HepG2 (cell line): Measurements from ENCODE around the gene HNRNPUL2. TPM values are rescaled to one million over a fixed set of nuclear protein-coding genes. Genes with fewer than 3 reads are reported as not detected.

Experiments used
- BORCS8-MEF2B ChIP-seq: sonication (generic); formaldehyde crosslinking; IDR thresholded peaks from 2 replicates; pipeline ENCODE4 v1.8.0; 2022; ENCODE audit warnings: mild to moderate bottlenecking, missing genetic modification reagents
- CHD2 ChIP-seq: IDR thresholded peaks from 2 replicates; pipeline ENCODE4 v1.6.1; 2011; ENCODE audit warnings: low read depth, low read length, improper control_type of control experiment
- CREB1 ChIP-seq, 2 experiments: fragments of 450-650 bp in 1 of 2; IDR thresholded peaks; 2 replicates each; pipeline ENCODE4 v1.6.1; 2016 to 2017; ENCODE audit warnings: control low read depth in 1 of 2, mild to moderate bottlenecking in 1 of 2, missing compliant biosample characterization in 1 of 2, missing genetic modification characterization in 1 of 2
- ELF4 ChIP-seq: sonication (generic); formaldehyde crosslinking; IDR thresholded peaks from 2 replicates; pipeline ENCODE4 v1.5.0; 2020; ENCODE audit warnings: missing genetic modification reagents, mild to moderate bottlenecking, moderate library complexity, borderline replicate concordance
- ELK4 ChIP-seq: sonication (generic); formaldehyde crosslinking; IDR thresholded peaks from 2 replicates; pipeline ENCODE4 v1.9.0; 2021; ENCODE audit warnings: missing genetic modification reagents, borderline replicate concordance
- HNF4G ChIP-seq, 2 experiments: sonication (generic) in 1 of 2; formaldehyde crosslinking in 1 of 2; IDR thresholded peaks; 2 replicates each; pipeline versions ENCODE4 v1.4.0 to v1.6.1; 2011 to 2020; ENCODE audit warnings: borderline replicate concordance in 2 of 2, low read depth in 2 of 2, mild to moderate bottlenecking in 2 of 2, low read length in 1 of 2, missing genetic modification reagents in 1 of 2, moderate library complexity in 1 of 2
- HOXA9 ChIP-seq: sonication (generic); formaldehyde crosslinking; IDR thresholded peaks from 2 replicates; pipeline ENCODE4 v1.8.1; 2022; ENCODE audit warnings: missing genetic modification reagents, mild to moderate bottlenecking, moderate library complexity, borderline replicate concordance
- MAFK ChIP-seq, 2 experiments: IDR thresholded peaks in 1 of 2; conservative IDR thresholded peaks in 1 of 2; 2 replicates each; pipeline ENCODE4 v1.6.1; 2011; ENCODE audit warnings: improper control_type of control experiment in 2 of 2, low read length in 2 of 2
- NR2F6 ChIP-seq, 2 experiments: IDR thresholded peaks; 2 replicates each; pipeline ENCODE4 v1.6.1; 2016; ENCODE audit warnings: antibody characterized with exemption in 1 of 2, mild to moderate bottlenecking in 1 of 2
- SETDB1 ChIP-seq: sonication (generic); formaldehyde crosslinking; IDR thresholded peaks from 2 replicates; pipeline ENCODE4 v1.5.1; 2020; ENCODE audit warnings: missing genetic modification reagents, mild to moderate bottlenecking, borderline replicate concordance
- SOX6 ChIP-seq, 2 experiments: fragments of 450-650 bp in 1 of 2; sonication (generic) in 1 of 2; formaldehyde crosslinking in 1 of 2; IDR thresholded peaks; 2 replicates each; pipeline versions ENCODE4 v1.4.0 to v1.6.1; 2017 to 2020; ENCODE audit warnings: antibody characterized with exemption in 1 of 2, mild to moderate bottlenecking in 1 of 2, missing genetic modification reagents in 1 of 2
- TAF1 ChIP-seq: sonication (generic); formaldehyde crosslinking; IDR thresholded peaks from 2 replicates; pipeline ENCODE4 v1.4.0; 2020; ENCODE audit warnings: missing genetic modification reagents
- TOPORS ChIP-seq: sonication (generic); formaldehyde crosslinking; IDR thresholded peaks from 2 replicates; pipeline ENCODE4 v1.8.0; 2023; ENCODE audit warnings: mild to moderate bottlenecking, missing genetic modification reagents
- USF2 ChIP-seq, 2 experiments: sonication (generic) in 1 of 2; formaldehyde crosslinking in 1 of 2; IDR thresholded peaks; 2 replicates each; pipeline versions ENCODE4 v1.5.1 to v1.6.1; 2011 to 2020; ENCODE audit warnings: borderline replicate concordance in 1 of 2, low read depth in 1 of 2, low read length in 1 of 2, mild to moderate bottlenecking in 1 of 2, missing genetic modification reagents in 1 of 2, moderate library complexity in 1 of 2
- ZBTB43 ChIP-seq: sonication (generic); formaldehyde crosslinking; conservative IDR thresholded peaks from 2 replicates; pipeline ENCODE4 v1.4.0; 2020; ENCODE audit warnings: missing genetic modification reagents
- ZBTB8A ChIP-seq: sonication (generic); formaldehyde crosslinking; IDR thresholded peaks from 2 replicates; pipeline ENCODE4 v1.4.0; 2020; ENCODE audit warnings: mild to moderate bottlenecking, low read depth, missing genetic modification reagents, borderline replicate concordance
- ZNF180 ChIP-seq: sonication (generic); formaldehyde crosslinking; IDR thresholded peaks from 2 replicates; pipeline ENCODE4 v1.4.0; 2020; ENCODE audit warnings: low read depth, missing genetic modification reagents, borderline replicate concordance
- ZNF20 ChIP-seq: sonication (generic); formaldehyde crosslinking; IDR thresholded peaks from 2 replicates; pipeline ENCODE4 v1.4.0; 2020; ENCODE audit warnings: mild to moderate bottlenecking, moderate library complexity, missing genetic modification reagents
- ZNF24 ChIP-seq: fragments of 450-650 bp; IDR thresholded peaks from 2 replicates; pipeline ENCODE4 v1.6.1; 2017; ENCODE audit warnings: antibody characterized with exemption, mild to moderate bottlenecking
- ZNF253 ChIP-seq: sonication (generic); formaldehyde crosslinking; IDR thresholded peaks from 2 replicates; pipeline ENCODE4 v1.8.0; 2022; ENCODE audit warnings: mild to moderate bottlenecking, missing genetic modification reagents, borderline replicate concordance
- ZNF317 ChIP-seq: sonication (generic); formaldehyde crosslinking; IDR thresholded peaks from 2 replicates; pipeline ENCODE4 v1.5.0; 2020; ENCODE audit warnings: mild to moderate bottlenecking, missing genetic modification reagents
- ZNF776 ChIP-seq: sonication (generic); formaldehyde crosslinking; IDR thresholded peaks from 2 replicates; pipeline ENCODE4 v1.4.0; 2020; ENCODE audit warnings: mild to moderate bottlenecking, missing genetic modification reagents
- polyA plus RNA-seq, 8 experiments: library from polyadenylated mRNA; depleted of rRNA in 3 of 8; stranded (reverse) in 7 of 8; unstranded in 1 of 8; fragments of >200 nt; fragmentation: Illumina TruSeq in 4 of 8; extraction: Trizol in 4 of 8; gene quantifications; 2 replicates each; pipeline versions ENCODE4 v1.2.1 to v1.2.3, GENCODE V29; 2011 to 2016; ENCODE audit warnings: low read depth in 4 of 8, missing spikeins in 1 of 8, mixed read lengths in 1 of 8; ENCODE audit not compliant: insufficient read depth in 1 of 8
- total RNA-seq, 5 experiments: library from RNA; depleted of rRNA; stranded (reverse); fragments of >200 nt; fragmentation: Illumina TruSeq; extraction: Trizol; gene quantifications; 2 replicates each; pipeline ENCODE4 v1.2.3, GENCODE V29; 2016; ENCODE audit warnings: low read depth in 1 of 5

The HNRNPUL2 gene
- total and polyA plus RNA-seq, 2 of the 13 experiments (the other 11 are each of a cell fraction or from before 2014, with no cell fraction given) = 8.4 to 9.6 TPM

- TF ChIP-seq MAFK (conservative IDR thresholded peaks at IDR 0.05 in 1 of 2, IDR thresholded peaks at IDR 0.05 in 1 of 2; ENCODE audit: low read length in 2 of 2) = no peak
- no peak; the same call in none of the 2 replicates for TF ChIP-seq TAF1
- no peak for TF ChIP-seq TOPORS (CRISPR knock-in tag)
- 0 out of 2 replicates have a peak, but pooled peaks have one; percentile 39 for TF ChIP-seq ZNF317 (CRISPR knock-in tag)
- TF ChIP-seq ZNF180 (CRISPR knock-in tag) = no peak
- TF ChIP-seq NR2F6 (IDR thresholded peaks at IDR 0.05) = no peak
- no peak for TF ChIP-seq NR2F6 (CRISPR knock-in tag; IDR thresholded peaks at IDR 0.05)
- no peak for TF ChIP-seq SETDB1 (CRISPR knock-in tag)
- no peak for TF ChIP-seq ELK4 (CRISPR knock-in tag)
- TF ChIP-seq ZNF24 = no peak
- TF ChIP-seq USF2 (IDR thresholded peaks at IDR 0.05; ENCODE audit: low read depth, low read length) = no peak
- TF ChIP-seq USF2 (CRISPR knock-in tag; IDR thresholded peaks at IDR 0.05; ENCODE audit: borderline replicate concordance) = no peak
- no peak for TF ChIP-seq ELF4
- no peak for TF ChIP-seq ZBTB8A
- TF ChIP-seq BORCS8-MEF2B = peak; percentile 7; the same call in 1 of the 2 replicates
- no peak for TF ChIP-seq HNF4G (IDR thresholded peaks at IDR 0.05; ENCODE audit: borderline replicate concordance, low read depth, low read length)
- no peak for TF ChIP-seq HNF4G (CRISPR knock-in tag; IDR thresholded peaks at IDR 0.05; ENCODE audit: borderline replicate concordance, low read depth)
- no peak for TF ChIP-seq ZNF253
- 0 out of 2 replicates have a peak, but pooled peaks have one; percentile 59 for TF ChIP-seq ZNF776 (CRISPR knock-in tag)
- no peak for TF ChIP-seq CHD2
- TF ChIP-seq ZBTB43 (CRISPR knock-in tag) = no peak
- TF ChIP-seq CREB1 (IDR thresholded peaks at IDR 0.05) = 0 out of 2 replicates have a peak, but pooled peaks have one; percentile 26
- TF ChIP-seq CREB1 (CRISPR knock-in tag; IDR thresholded peaks at IDR 0.05) = no peak
- no peak for TF ChIP-seq HOXA9 (CRISPR knock-in tag)
- no peak for TF ChIP-seq SOX6 (IDR thresholded peaks at IDR 0.05)
- peak; percentile 39 for TF ChIP-seq SOX6 (CRISPR knock-in tag; IDR thresholded peaks at IDR 0.05)
- TF ChIP-seq ZNF20 (CRISPR knock-in tag) = no peak
These were observed 21.1 kb downstream of the HNRNPUL2 start (continued) for GRCh38 chr11:62705880-62706849.
